IMR-90 (cell line): ENCODE results near the gene FANCG. TPM values are rescaled to one million over a fixed set of nuclear protein-coding genes. Genes with fewer than 3 reads are reported as not detected.

Source experiments
- ATAC-seq: fragments of 200-7000 bp; cut with Tn5 transposase; 2 replicates; pipeline ENCODE4 v1.9.1; 2020; ENCODE audit warnings: low read depth, mild to moderate bottlenecking, moderate library complexity
- BruUV-seq: library from RNA; stranded (reverse); fragments of 400-500 nt; replicated peaks from 2 replicates; lab custom pipeline; 2021; lab: Mats Ljungman, UMichigan
- CTCF ChIA-PET: fragments of 300-600 bp; formaldehyde crosslinking; extraction: SDS; loops from one replicate; lab custom pipeline; 2021; ENCODE audit warnings: antibody characterized with exemption; lab: Yijun Ruan, JAX
- POLR2A ChIA-PET: fragments of 300-600 bp; sonication (Branson Sonifier 250); formaldehyde crosslinking; loops from one replicate; lab custom pipeline; 2022; ENCODE audit warnings: antibody characterized with exemption; ENCODE audit not compliant: unreplicated experiment; lab: Charles Lee
- DNase-seq: peaks from one replicate; pipeline ENCODE4 v3.0.0; 2013
- H2AFZ ChIP-seq: replicated peaks from 2 replicates; pipeline ENCODE3; 2013; ENCODE audit warnings: low read length, mild to moderate bottlenecking; ENCODE audit not compliant: poor library complexity
- H2AK5ac ChIP-seq: 2 replicates; pipeline ENCODE4 v1.6.1; 2013; ENCODE audit warnings: low read depth, low read length, inconsistent platforms
- H2AK9ac ChIP-seq: replicated peaks from 2 replicates; pipeline ENCODE3; 2013; ENCODE audit warnings: mild to moderate bottlenecking, low read depth, low read length, moderate library complexity; ENCODE audit not compliant: poor library complexity
- H2BK120ac ChIP-seq: 2 replicates; pipeline ENCODE4 v1.6.1; 2013; ENCODE audit warnings: low read depth, low read length, inconsistent platforms
- H2BK15ac ChIP-seq: 3 replicates; pipeline ENCODE4 v1.6.1; 2013; ENCODE audit warnings: low read depth, low read length, inconsistent platforms
- H2BK20ac ChIP-seq: 2 replicates; pipeline ENCODE4 v1.6.1; 2013; ENCODE audit warnings: low read depth, mild to moderate bottlenecking, inconsistent platforms, low read length, moderate library complexity
- H2BK5ac ChIP-seq: 2 replicates; pipeline ENCODE4 v1.6.1; 2013; ENCODE audit warnings: mild to moderate bottlenecking, low read depth, low read length, inconsistent platforms; ENCODE audit not compliant: poor library complexity, severe bottlenecking
- H3K14ac ChIP-seq: replicated peaks from 2 replicates; pipeline ENCODE4 v1.6.1; 2013; ENCODE audit warnings: low read depth, low read length, inconsistent platforms
- H3K18ac ChIP-seq: 2 replicates; pipeline ENCODE4 v1.6.1; 2013; ENCODE audit warnings: low read depth, low read length, control low read depth
- H3K23ac ChIP-seq: 2 replicates; pipeline ENCODE4 v1.6.1; 2013; ENCODE audit warnings: low read depth, low read length, inconsistent platforms
- H3K27ac ChIP-seq: 2 replicates; pipeline ENCODE4 v1.5.1; 2013; ENCODE audit warnings: mild to moderate bottlenecking, control low read depth, low read length; ENCODE audit not compliant: insufficient read depth
- H3K27me3 ChIP-seq: 2 replicates; pipeline ENCODE4 v1.6.1; 2013; ENCODE audit warnings: low read length; ENCODE audit not compliant: control insufficient read depth, insufficient read depth
- H3K36me3 ChIP-seq: 2 replicates; pipeline ENCODE4 v1.6.1; 2013; ENCODE audit warnings: low read length, mixed read lengths; ENCODE audit not compliant: control insufficient read depth, insufficient read depth
- H3K4ac ChIP-seq: 2 replicates; pipeline ENCODE4 v1.6.1; 2013; ENCODE audit warnings: low read depth, low read length, inconsistent platforms
- H3K4me1 ChIP-seq: 2 replicates; pipeline ENCODE4 v1.6.1; 2013; ENCODE audit warnings: low read length, mixed read lengths; ENCODE audit not compliant: control insufficient read depth, insufficient read depth
- H3K4me2 ChIP-seq: 2 replicates; pipeline ENCODE4 v1.6.1; 2013; ENCODE audit warnings: low read depth, mild to moderate bottlenecking, control low read depth, low read length, moderate library complexity
- H3K4me3 ChIP-seq: 2 replicates; pipeline ENCODE4 v1.5.1; 2013; ENCODE audit warnings: low read depth, mild to moderate bottlenecking, control low read depth, low read length, moderate library complexity; ENCODE audit not compliant: insufficient read depth
- H3K56ac ChIP-seq: 2 replicates; pipeline ENCODE4 v1.6.1; 2013; ENCODE audit warnings: low read length, inconsistent platforms; ENCODE audit not compliant: insufficient read depth; ENCODE audit errors: extremely low read depth
- H3K79me1 ChIP-seq, 2 experiments: 2 replicates each; pipeline ENCODE4 v1.6.1; 2013; ENCODE audit warnings: low read length in 2 of 2, inconsistent platforms in 1 of 2, low read depth in 1 of 2
- H3K9ac ChIP-seq: 2 replicates; pipeline ENCODE4 v1.6.1; 2013; ENCODE audit warnings: low read depth, low read length, control low read depth
- H3K9me1 ChIP-seq: 2 replicates; pipeline ENCODE4 v1.6.1; 2013; ENCODE audit warnings: low read length, inconsistent platforms; ENCODE audit not compliant: insufficient read depth
- H3K9me3 ChIP-seq: 2 replicates; pipeline ENCODE4 v1.6.1; 2013; ENCODE audit warnings: low read length; ENCODE audit not compliant: control insufficient read depth, insufficient read depth
- H4K20me1 ChIP-seq: 2 replicates; pipeline ENCODE4 v1.6.1; 2013; ENCODE audit warnings: low read length, inconsistent platforms; ENCODE audit not compliant: insufficient read depth
- H4K5ac ChIP-seq: 2 replicates; pipeline ENCODE4 v1.6.1; 2013; ENCODE audit warnings: mild to moderate bottlenecking, low read depth, low read length, control low read depth
- H4K8ac ChIP-seq, 2 experiments: 2 replicates each; pipeline ENCODE4 v1.6.1; 2013; ENCODE audit warnings: low read depth in 2 of 2, low read length in 2 of 2, control low read depth in 1 of 2, inconsistent platforms in 1 of 2
- H4K91ac ChIP-seq: 2 replicates; pipeline ENCODE4 v1.6.1; 2013; ENCODE audit warnings: low read depth, low read length, inconsistent platforms; ENCODE audit not compliant: insufficient read depth
- BHLHE40 ChIP-seq: fragments of 150-350 bp; IDR thresholded peaks from 2 replicates; pipeline ENCODE4 v1.6.1; 2016; ENCODE audit warnings: mild to moderate bottlenecking, low read depth, low read length
- CEBPB ChIP-seq: IDR thresholded peaks from 2 replicates; pipeline ENCODE4 v1.6.1; 2012; ENCODE audit warnings: low read depth, low read length, improper control_type of control experiment
- CTCF ChIP-seq: conservative IDR thresholded peaks from 2 replicates; pipeline ENCODE4 v1.5.1; 2012; ENCODE audit warnings: mild to moderate bottlenecking, low read depth, low read length, improper control_type of control experiment
- ELK1 ChIP-seq: fragments of 150-350 bp; IDR thresholded peaks from 2 replicates; pipeline ENCODE4 v1.6.1; 2016; ENCODE audit warnings: low read depth, mild to moderate bottlenecking, low read length, moderate library complexity, borderline replicate concordance
- FOS ChIP-seq: fragments of 150-350 bp; IDR thresholded peaks from 2 replicates; pipeline ENCODE4 v1.6.1; 2016; ENCODE audit warnings: low read depth, low read length
- MAFK ChIP-seq: IDR thresholded peaks from 2 replicates; pipeline ENCODE4 v1.6.1; 2012; ENCODE audit warnings: low read depth, low read length, improper control_type of control experiment
- MAZ ChIP-seq: IDR thresholded peaks from 2 replicates; pipeline ENCODE4 v1.6.1; 2012; ENCODE audit warnings: low read depth, mild to moderate bottlenecking, low read length, improper control_type of control experiment, moderate library complexity, borderline replicate concordance
- POLR2A ChIP-seq: IDR thresholded peaks from 2 replicates; pipeline ENCODE4 v1.6.1; 2012; ENCODE audit warnings: mild to moderate bottlenecking, low read depth, low read length
- RAD21 ChIP-seq: IDR thresholded peaks from 2 replicates; pipeline ENCODE4 v1.6.1; 2012; ENCODE audit warnings: low read length, improper control_type of control experiment
- RCOR1 ChIP-seq: IDR thresholded peaks from 2 replicates; pipeline ENCODE4 v1.6.1; 2012; ENCODE audit warnings: mild to moderate bottlenecking, low read length, improper control_type of control experiment; ENCODE audit not compliant: insufficient replicate concordance
- RFX5 ChIP-seq: IDR thresholded peaks from 2 replicates; pipeline ENCODE4 v1.8.0; 2012; ENCODE audit warnings: low read depth, mild to moderate bottlenecking, low read length, moderate library complexity
- SMC3 ChIP-seq: fragments of 150-350 bp; IDR thresholded peaks from 2 replicates; pipeline ENCODE4 v1.6.1; 2016; ENCODE audit warnings: low read depth, mild to moderate bottlenecking, antibody characterized with exemption, low read length, moderate library complexity
- USF2 ChIP-seq: fragments of 150-350 bp; IDR thresholded peaks from 2 replicates; pipeline ENCODE4 v1.6.1; 2017; ENCODE audit warnings: mild to moderate bottlenecking, antibody characterized with exemption, low read length, low read depth
- WGBS, 2 experiments: methylation state at CpG; one replicate each; pipeline versions ENCODE4 v1.1.5 to v1.1.7; 2013; ENCODE audit warnings: missing lambda C conversion rate in 2 of 2; ENCODE audit not compliant: insufficient read length in 1 of 2; ENCODE audit errors: extremely low coverage in 2 of 2; 5-methylcytosine and 5-hydroxymethylcytosine counted together
- dilution Hi-C: fragments of 300-500 bp; cut with HindIII; formaldehyde crosslinking; loops from one replicate; pipeline ENCODE4 v1.14.3; 2018; ENCODE audit warnings: low sequenced_read_pairs; ENCODE audit not compliant: unreplicated experiment
- in situ Hi-C: fragments of 300-500 bp; cut with MboI; formaldehyde crosslinking; loops from 3 replicates; pipeline ENCODE4 v1.14.3; 2019; ENCODE audit warnings: low sequenced_read_pairs, inconsistent platforms, mixed read lengths
- intact Hi-C: fragments of 100-400 bp; cut with micrococcal nuclease; formaldehyde crosslinking; loops from 2 replicates; pipeline ENCODE4 v1.10.0; 2022
- polyA plus RNA-seq, 3 experiments: library from polyadenylated mRNA; depleted of rRNA; stranded (reverse); fragments of >200 nt; gene quantifications; 2 replicates each; pipeline ENCODE4 v1.2.3, GENCODE V29; 2012; ENCODE audit warnings: low replicate concordance in 1 of 3
- total RNA-seq: library from RNA; depleted of rRNA; stranded (reverse); fragments of >200 nt; gene quantifications from 2 replicates; pipeline ENCODE4 v1.2.3, GENCODE V29; 2012

The FANCG gene
- total and polyA plus RNA-seq, 2 of the 4 experiments (the other 2 are of a cell fraction), result 16.1 to 19.3 TPM

- H4K91ac ChIP-seq, result peak overlapping the region; percentile 63
- peaks cover 31% of the 10 kb centered on the region for H3K9me1 ChIP-seq
- H2AFZ ChIP-seq, result peak overlapping the region; percentile 91
- peak overlapping the region; percentile 90; the same call in 1 of the 2 replicates for H2AK5ac ChIP-seq
- H3K4me3 ChIP-seq, result peak overlapping the region; percentile 70
- peak overlapping the region; percentile 44; the same call in 1 of the 2 replicates for H2BK120ac ChIP-seq
- peak overlapping the region; percentile 97 for H3K4me2 ChIP-seq
- CTCF ChIA-PET, result interaction anchor here (1.0 to 1.4 kb wide), 3 partner anchors 21 to 172 kb away, joined by 3 to 4 read pairs (median 3); no protein-coding TSS in a partner anchor
- peaks cover 6 to 61% of the 10 kb centered on the region in 2 experiments; a peak in 3 of 4 replicates for H3K79me1 ChIP-seq
- peak overlapping the region; percentile 82 for H3K9ac ChIP-seq
- H3K36me3 ChIP-seq, result peaks cover 14% of the 10 kb centered on the region
- POLR2A ChIA-PET, result interaction anchor here (0.6 to 1.0 kb wide), 6 partner anchors 8 to 151 kb away, joined by 4 to 17 read pairs (median 16); partner anchors contain the start of genes FANCG and STOML2
- no peak overlapping the region for H2BK20ac ChIP-seq
- H3K14ac ChIP-seq, result peak overlapping the region; percentile 81
- H3K9me3 ChIP-seq, result no peaks in the 10 kb centered on the region
- H4K20me1 ChIP-seq, result peaks cover 55% of the 10 kb centered on the region
- peak overlapping the region; percentile 90; the same call in 1 of the 2 replicates for H3K23ac ChIP-seq
- H2AK9ac ChIP-seq, result peak overlapping the region; percentile 97
- H4K5ac ChIP-seq, result peak overlapping the region; percentile 22; the same call in 1 of the 2 replicates
- H3K4me1 ChIP-seq, result peaks cover 12% of the 10 kb centered on the region
- in situ Hi-C loops, result no loop called here
- H4K8ac ChIP-seq, result peak overlapping the region; percentile 43 to 78; a peak in 2 of 4 replicates
- no peaks in the 10 kb centered on the region for H3K27me3 ChIP-seq
- 0% methylated on average over 24 of the region's 79 CpGs; no CpG with 5 or more reads in 1 of the 2 experiments for WGBS, 2 experiments
- H2BK15ac ChIP-seq, result no peak overlapping the region
- peak overlapping the region; percentile 86 for H3K4ac ChIP-seq
- dilution Hi-C loops, result no loop called here
- DNase-seq (peak; percentile 84), ATAC-seq (peak; percentile 75)
- no TSS peak for BruUV-seq
- H3K56ac ChIP-seq, result peak overlapping the region; percentile 80; the same call in 1 of the 2 replicates
- intact Hi-C loops, result loop anchor here (2.0 to 10.0 kb wide), 3 partner anchors 77 to 307 kb away; partner anchors contain the start of gene DNAJB5
- H3K18ac ChIP-seq, result no peak overlapping the region; the same call in 1 of the 2 replicates
- peak overlapping the region; percentile 86 for H2BK5ac ChIP-seq
- peak overlapping the region; percentile 91 for H3K27ac ChIP-seq
- TF ChIP-seq ELK1, result no peak
- TF ChIP-seq FOS, result no peak
- TF ChIP-seq SMC3, result no peak
- TF ChIP-seq BHLHE40, result no peak; the same call in 1 of the 2 replicates
- 0 out of 2 replicates have a peak, but pooled peaks have one; percentile 87 for TF ChIP-seq POLR2A
- peak; percentile 64; the same call in 1 of the 2 replicates for TF ChIP-seq MAZ
- 0 out of 2 replicates have a peak, but pooled peaks have one; percentile 23 for TF ChIP-seq USF2
- no peak for TF ChIP-seq MAFK
- peak; percentile 27; the same call in 1 of the 2 replicates for TF ChIP-seq RFX5
- peak; percentile 51 for TF ChIP-seq CTCF
- TF ChIP-seq CEBPB, result no peak
- no peak for TF ChIP-seq RAD21
- no peak for TF ChIP-seq RCOR1
Observed at GRCh38 chr9:35071814-35072460, 7.8 kb downstream of the FANCG start.
